ENCODE data around the gene FBXL13. TPM values are rescaled to one million over a fixed set of nuclear protein-coding genes. Genes with fewer than 3 reads are reported as not detected.

FBXL13 gene
- total RNA-seq, 1 donor from 2014 or later, result 4.0 TPM

GRCh38 chr7:102833343-102833742 is 241.3 kb downstream of the FBXL13 start:
- no peaks in the 10 kb centered on the region for H3K27me3 Mint-ChIP-seq
- H3K9me3 Mint-ChIP-seq, result peaks cover 4% of the 10 kb centered on the region
- no peak overlapping the region for H3K4me3 Mint-ChIP-seq
- H3K27ac Mint-ChIP-seq, result no peak overlapping the region
- TF ChIP-seq CTCF (conservative IDR thresholded peaks at IDR 0.05), result no peak
- peaks cover 29% of the 10 kb centered on the region for H3K4me1 Mint-ChIP-seq (ENCODE audit: unreplicated experiment)
- no peak for DNase-seq (ENCODE audit: extremely low spot score, unreplicated experiment)
- peaks cover 26% of the 10 kb centered on the region for H3K36me3 Mint-ChIP-seq

- peaks cover 28% of the 10 kb centered on the region for H3K36me3 Mint-ChIP-seq
- H3K27ac Mint-ChIP-seq, result no peak overlapping the region
- no peak for DNase-seq (ENCODE audit: extremely low spot score, unreplicated experiment)
- no peak overlapping the region for H3K4me3 Mint-ChIP-seq
- H3K9me3 Mint-ChIP-seq, result peaks cover 4% of the 10 kb centered on the region
- no peak for TF ChIP-seq CTCF (conservative IDR thresholded peaks at IDR 0.05)
- H3K27me3 Mint-ChIP-seq, result no peaks in the 10 kb centered on the region
- peaks cover 24% of the 10 kb centered on the region for H3K4me1 Mint-ChIP-seq (ENCODE audit: unreplicated experiment)
Measured at GRCh38 chr7:102832674-102833073, 241.9 kb downstream of the FBXL13 start.

GRCh38 chr7:102830197-102830596 is 244.4 kb downstream of the FBXL13 start:
- peaks cover 23% of the 10 kb centered on the region for H3K36me3 Mint-ChIP-seq

GRCh38 chr7:102829075-102829474 is 245.5 kb downstream of the FBXL13 start:
- Mint-ChIP-seq H3K27ac (no peak overlapping the region), H3K4me3 (no peak overlapping the region), H3K4me1 (ENCODE audit: unreplicated experiment) (peaks cover 11% of the 10 kb centered on the region), H3K36me3 (peaks cover 23% of the 10 kb centered on the region), H3K9me3 (no peaks in the 10 kb centered on the region), H3K27me3 (no peaks in the 10 kb centered on the region)
- no peak for TF ChIP-seq CTCF (conservative IDR thresholded peaks at IDR 0.05)
- no peak for DNase-seq (ENCODE audit: extremely low spot score, unreplicated experiment)

More at GRCh38 chr7:102830197-102830596, 244.4 kb downstream of the FBXL13 start:
- Mint-ChIP-seq H3K9me3 (no peaks in the 10 kb centered on the region), H3K4me3 (no peak overlapping the region), H3K4me1 (ENCODE audit: unreplicated experiment) (peaks cover 15% of the 10 kb centered on the region), H3K27me3 (no peaks in the 10 kb centered on the region), H3K27ac (no peak overlapping the region)
- TF ChIP-seq CTCF (conservative IDR thresholded peaks at IDR 0.05), result no peak
- DNase-seq (ENCODE audit: extremely low spot score, unreplicated experiment), result no peak

- TF ChIP-seq CTCF (conservative IDR thresholded peaks at IDR 0.05), result no peak
- Mint-ChIP-seq H3K27me3 (no peaks in the 10 kb centered on the region), H3K9me3 (no peaks in the 10 kb centered on the region), H3K27ac (no peak overlapping the region), H3K36me3 (peaks cover 28% of the 10 kb centered on the region), H3K4me3 (no peak overlapping the region), H3K4me1 (ENCODE audit: unreplicated experiment) (peaks cover 16% of the 10 kb centered on the region)
- DNase-seq (ENCODE audit: extremely low spot score, unreplicated experiment), result no peak
Measured at GRCh38 chr7:102828286-102828685, 246.3 kb downstream of the FBXL13 start.

Measured in type B pancreatic cell (in vitro differentiated cells).